Measurements from ENCODE around the gene BCAM.
"Not testable (repeated sequence)": the region's sequence is repeated elsewhere in the genome, so short reads cannot be mapped to it uniquely, and the experiment has no call there.

The BCAM gene

GRCh38 chr19:44855606-44856005 is 46.7 kb downstream of the BCAM start:
- TF ChIP-seq CTCF (IDR thresholded peaks at IDR 0.05; ENCODE audit: low read depth, low read length, missing control alignments): no peak
- no peak for DNase-seq (ENCODE audit: extremely low read depth, low read depth)
- H3K4me3 ChIP-seq (replicated peaks; ENCODE audit: low read depth, low read length): no peak overlapping the region

- TF ChIP-seq CTCF (IDR thresholded peaks at IDR 0.05; ENCODE audit: low read depth, low read length, missing control alignments): no peak
- no peak overlapping the region for H3K4me3 ChIP-seq (replicated peaks; ENCODE audit: low read depth, low read length)
Observed at GRCh38 chr19:44856421-44857083, 47.6 kb downstream of the BCAM start.

GRCh38 chr19:44857837-44858236 is 48.9 kb downstream of the BCAM start:
- DNase-seq (ENCODE audit: extremely low read depth, low read depth): no peak
- no peak overlapping the region for H3K4me3 ChIP-seq (replicated peaks; ENCODE audit: low read depth, low read length)
- TF ChIP-seq CTCF (IDR thresholded peaks at IDR 0.05; ENCODE audit: low read depth, low read length, missing control alignments): no peak

More at GRCh38 chr19:44856421-44857083, 47.6 kb downstream of the BCAM start:
- DNase-seq (ENCODE audit: extremely low read depth, low read depth): no peak

- DNase-seq (ENCODE audit: extremely low read depth, low read depth): not testable (repeated sequence)
Observed at GRCh38 chr19:44861576-44861975, 52.7 kb downstream of the BCAM start.

GRCh38 chr19:44863990-44864389 is 55.1 kb downstream of the BCAM start:
- no peak for TF ChIP-seq CTCF (IDR thresholded peaks at IDR 0.05; ENCODE audit: low read depth, low read length, missing control alignments)
- DNase-seq (ENCODE audit: extremely low read depth, low read depth): no peak
- no peak overlapping the region for H3K4me3 ChIP-seq (replicated peaks; ENCODE audit: low read depth, low read length)

More at GRCh38 chr19:44861576-44861975, 52.7 kb downstream of the BCAM start:
- not testable (repeated sequence) for H3K4me3 ChIP-seq (replicated peaks; ENCODE audit: low read depth, low read length)

- no peak for TF ChIP-seq CTCF (IDR thresholded peaks at IDR 0.05; ENCODE audit: low read depth, low read length, missing control alignments)
- DNase-seq (ENCODE audit: extremely low read depth, low read depth): no peak
Observed at GRCh38 chr19:44865196-44865767, 56.4 kb downstream of the BCAM start.

GRCh38 chr19:44866664-44867063 is 57.8 kb downstream of the BCAM start:
- no peak for TF ChIP-seq CTCF (IDR thresholded peaks at IDR 0.05; ENCODE audit: low read depth, low read length, missing control alignments)
- H3K4me3 ChIP-seq (replicated peaks; ENCODE audit: low read depth, low read length): no peak overlapping the region
- no peak for DNase-seq (ENCODE audit: extremely low read depth, low read depth)

More at GRCh38 chr19:44865196-44865767, 56.4 kb downstream of the BCAM start:
- no peak overlapping the region for H3K4me3 ChIP-seq (replicated peaks; ENCODE audit: low read depth, low read length)
